Caco-2 (cell line): ENCODE results near the gene PIK3R2. TPM values are rescaled to one million over a fixed set of nuclear protein-coding genes. Genes with fewer than 3 reads are reported as not detected.

Source experiments
- BruUV-seq: library from RNA; stranded (reverse); fragments of 400-500 nt; replicated peaks from 2 replicates; lab custom pipeline; 2021; lab: Mats Ljungman, UMichigan
- CTCF ChIA-PET: fragments of 300-600 bp; sonication (Branson Sonifier 250); formaldehyde crosslinking; loops from one replicate; lab custom pipeline; 2022; ENCODE audit warnings: antibody characterized with exemption; lab: Charles Lee
- POLR2A ChIA-PET: fragments of 300-600 bp; sonication (Branson Sonifier 250); formaldehyde crosslinking; loops from one replicate; lab custom pipeline; 2022; ENCODE audit warnings: antibody characterized with exemption; lab: Charles Lee
- DNase-seq, 2 experiments: peaks; one replicate each; pipeline versions ENCODE4 v3.0.0 to v3.0.0-alpha.2; 2020 to 2022
- H3K27me3 ChIP-seq: replicated peaks from 2 replicates; pipeline ENCODE4 v1.6.0; 2011; ENCODE audit warnings: low read length; ENCODE audit not compliant: control insufficient read depth, insufficient read depth
- H3K36me3 ChIP-seq: 2 replicates; pipeline ENCODE4 v1.5.1; 2011; ENCODE audit warnings: low read length; ENCODE audit not compliant: control insufficient read depth, insufficient read depth
- H3K4me1 ChIP-seq: fragments of 250-450 bp; sonication (Bioruptor Pico); 2 replicates; pipeline ENCODE4 v1.5.1; 2020; ENCODE audit warnings: mild to moderate bottlenecking
- H3K4me3 ChIP-seq: 2 replicates; pipeline ENCODE4 v1.5.1; 2011; ENCODE audit warnings: low read depth, mild to moderate bottlenecking, control low read depth, low read length
- H3K9me3 ChIP-seq: fragments of 250-450 bp; sonication (Bioruptor Pico); 2 replicates; pipeline ENCODE4 v1.5.1; 2020; ENCODE audit warnings: mild to moderate bottlenecking, moderate library complexity
- H3K27ac Mint-ChIP-seq: one replicate; pipeline ENCODE4 v1.8.0; 2022; ENCODE audit warnings: mixed read lengths; ENCODE audit not compliant: unreplicated experiment
- H3K27me3 Mint-ChIP-seq: one replicate; pipeline ENCODE4 v1.8.0; 2022; ENCODE audit warnings: mixed read lengths; ENCODE audit not compliant: insufficient read depth, unreplicated experiment
- H3K36me3 Mint-ChIP-seq: one replicate; pipeline ENCODE4 v1.8.0; 2022; ENCODE audit warnings: mild to moderate bottlenecking, mixed read lengths; ENCODE audit not compliant: insufficient read depth, unreplicated experiment
- H3K4me1 Mint-ChIP-seq: one replicate; pipeline ENCODE4 v1.8.0; 2022; ENCODE audit warnings: low read depth, mixed read lengths; ENCODE audit not compliant: unreplicated experiment
- H3K4me3 Mint-ChIP-seq: one replicate; pipeline ENCODE4 v1.8.0; 2022; ENCODE audit warnings: mild to moderate bottlenecking, moderate library complexity, mixed read lengths; ENCODE audit not compliant: unreplicated experiment
- H3K9me3 Mint-ChIP-seq: one replicate; pipeline ENCODE4 v1.8.0; 2022; ENCODE audit warnings: mixed read lengths; ENCODE audit not compliant: unreplicated experiment
- intact Hi-C: fragments of 100-400 bp; cut with micrococcal nuclease; formaldehyde crosslinking; loops from one replicate; pipeline ENCODE4 v1.10.0; 2022; ENCODE audit not compliant: unreplicated experiment
- total RNA-seq: library from RNA; stranded (reverse); gene quantifications from 2 replicates; pipeline ENCODE4 v1.2.3, GENCODE V29; 2022
- TF ChIP-seq, protein P1 (sequence below), 2 experiments: fragments of 200-600 bp in 1 of 2; IDR thresholded peaks; 1 replicate in 1 of 2; 2 replicates in 1 of 2; pipeline versions ENCODE4 v1.5.1 to v1.8.0; 2011 to 2022; ENCODE audit warnings: antibody characterized with exemption in 1 of 2, control low read depth in 1 of 2, inconsistent platforms in 1 of 2, low read depth in 1 of 2, low read length in 1 of 2, mild to moderate bottlenecking in 1 of 2, moderate library complexity in 1 of 2; ENCODE audit not compliant: insufficient read depth in 1 of 2, severe bottlenecking in 1 of 2, unreplicated experiment in 1 of 2

Gene PIK3R2
- total RNA-seq, 1 experiment from 2014 or later, result 34.3 TPM

DNA sequence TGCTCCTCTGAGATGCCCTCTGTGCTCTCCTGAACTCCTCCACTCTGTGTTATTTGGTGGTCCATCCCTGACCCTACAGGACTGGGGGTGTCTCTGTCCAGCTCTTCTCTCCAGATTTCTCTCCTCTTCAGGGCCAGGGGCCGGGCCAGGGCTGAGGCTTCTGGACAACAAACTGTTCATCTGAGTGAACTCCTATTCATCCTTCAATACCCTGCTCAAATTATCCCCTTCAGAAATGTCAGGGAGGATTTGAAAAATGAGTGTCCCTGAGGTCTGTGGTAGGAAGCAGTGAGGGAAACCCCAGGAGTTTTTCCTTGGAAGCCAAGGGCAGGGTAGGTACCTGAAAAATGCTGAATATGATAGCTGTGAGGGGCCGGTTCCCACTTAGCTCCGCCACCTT, 65.6 kb downstream of the PIK3R2 start:
- Mint-ChIP-seq H3K9me3 (no peaks in the 10 kb centered on the region), H3K4me3 (no peak overlapping the region), H3K27me3 (no peaks in the 10 kb centered on the region), H3K36me3 (peaks cover 12% of the 10 kb centered on the region), H3K4me1 (peaks cover 4% of the 10 kb centered on the region), H3K27ac (no peak overlapping the region)
- no TSS peak for BruUV-seq
- POLR2A ChIA-PET, result no interaction called here
- CTCF ChIA-PET, result interaction anchor here (1.6 kb wide), 1 partner anchor 10 kb away, joined by 5 read pairs; no protein-coding TSS in a partner anchor
- Histone ChIP-seq H3K4me1 (no peaks in the 10 kb centered on the region), H3K36me3 (no peaks in the 10 kb centered on the region), H3K9me3 (no peaks in the 10 kb centered on the region), H3K4me3 (no peak overlapping the region), H3K27me3 (no peaks in the 10 kb centered on the region)
- no peak for DNase-seq
- intact Hi-C loops, result no loop called here
- TF ChIP-seq, protein P1, sequence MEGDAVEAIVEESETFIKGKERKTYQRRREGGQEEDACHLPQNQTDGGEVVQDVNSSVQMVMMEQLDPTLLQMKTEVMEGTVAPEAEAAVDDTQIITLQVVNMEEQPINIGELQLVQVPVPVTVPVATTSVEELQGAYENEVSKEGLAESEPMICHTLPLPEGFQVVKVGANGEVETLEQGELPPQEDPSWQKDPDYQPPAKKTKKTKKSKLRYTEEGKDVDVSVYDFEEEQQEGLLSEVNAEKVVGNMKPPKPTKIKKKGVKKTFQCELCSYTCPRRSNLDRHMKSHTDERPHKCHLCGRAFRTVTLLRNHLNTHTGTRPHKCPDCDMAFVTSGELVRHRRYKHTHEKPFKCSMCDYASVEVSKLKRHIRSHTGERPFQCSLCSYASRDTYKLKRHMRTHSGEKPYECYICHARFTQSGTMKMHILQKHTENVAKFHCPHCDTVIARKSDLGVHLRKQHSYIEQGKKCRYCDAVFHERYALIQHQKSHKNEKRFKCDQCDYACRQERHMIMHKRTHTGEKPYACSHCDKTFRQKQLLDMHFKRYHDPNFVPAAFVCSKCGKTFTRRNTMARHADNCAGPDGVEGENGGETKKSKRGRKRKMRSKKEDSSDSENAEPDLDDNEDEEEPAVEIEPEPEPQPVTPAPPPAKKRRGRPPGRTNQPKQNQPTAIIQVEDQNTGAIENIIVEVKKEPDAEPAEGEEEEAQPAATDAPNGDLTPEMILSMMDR (IDR thresholded peaks at IDR 0.05; ENCODE audit: insufficient read depth in 1 of 2, low read depth in 1 of 2, low read length in 1 of 2, severe bottlenecking in 1 of 2, unreplicated experiment in 1 of 2), result no peak

Other genes starting within 250 kb of the PIK3R2 start
- 73.3 TPM in 2 replicates for gene CCDC124, start 220.1 kb upstream of the PIK3R2 start, total RNA-seq
- gene KCNN1, start 186.1 kb upstream of the PIK3R2 start, total RNA-seq, result not detected in 2 replicates
- gene ARRDC2, start 145.0 kb upstream of the PIK3R2 start, total RNA-seq, result 6.0 and 6.5 TPM in 2 replicates
- gene IL12RB1, start 66.2 kb upstream of the PIK3R2 start, total RNA-seq, result not detected in 2 replicates
- gene MAST3, start 55.4 kb upstream of the PIK3R2 start, total RNA-seq, result 8.0 and 8.2 TPM in 2 replicates
- 38.3 and 39.6 TPM in 2 replicates for gene IFI30, start 20.6 kb downstream of the PIK3R2 start, total RNA-seq
- gene MPV17L2, start 40.1 kb downstream of the PIK3R2 start, total RNA-seq, result 14.1 and 16.6 TPM in 2 replicates
- 2.3 and 3.9 TPM in 2 replicates for gene RAB3A, start 50.9 kb downstream of the PIK3R2 start, total RNA-seq
- gene PDE4C, start 73.3 kb downstream of the PIK3R2 start, total RNA-seq, result 0.36 and 0.46 TPM in 2 replicates
- gene IQCN, start 121.3 kb downstream of the PIK3R2 start, total RNA-seq, result 1.5 and 2.1 TPM in 2 replicates
- 75.5 and 78.8 TPM in 2 replicates for gene JUND, start 128.5 kb downstream of the PIK3R2 start, total RNA-seq
- 184 and 186 TPM in 2 replicates for gene LSM4, start 169.9 kb downstream of the PIK3R2 start, total RNA-seq
- gene PGPEP1, start 187.4 kb downstream of the PIK3R2 start, total RNA-seq, result 25.6 and 26.0 TPM in 2 replicates
- 55.3 and 56.1 TPM in 2 replicates for gene GDF15, start 233.0 kb downstream of the PIK3R2 start, total RNA-seq
- not detected in 2 replicates for gene LRRC25, start 244.5 kb downstream of the PIK3R2 start, total RNA-seq